Kidney epithelial cell (primary cell): ENCODE data around the gene EHD2. TPM values are rescaled to one million over a fixed set of nuclear protein-coding genes. Genes with fewer than 3 reads are reported as not detected.

Experiments used
- DNase-seq: peaks from one replicate; pipeline ENCODE4 v3.0.0-alpha.2; 2010; ENCODE audit warnings: low read depth
- H3K27me3 ChIP-seq: 2 replicates; pipeline ENCODE4 v1.6.0; 2011; ENCODE audit warnings: low read length; ENCODE audit not compliant: control insufficient read depth, insufficient read depth
- H3K36me3 ChIP-seq: 2 replicates; pipeline ENCODE4 v1.5.1; 2011; ENCODE audit warnings: low read length; ENCODE audit not compliant: control insufficient read depth, insufficient read depth
- H3K4me3 ChIP-seq: 2 replicates; pipeline ENCODE4 v1.5.1; 2011; ENCODE audit warnings: low read depth, mild to moderate bottlenecking, control low read depth, low read length
- total RNA-seq: library from RNA; depleted of rRNA; stranded (reverse); fragments of >200 nt; gene quantifications from 2 replicates; pipeline ENCODE4 v1.2.3, GENCODE V29; 2015
- TF ChIP-seq, protein P1 (sequence below): IDR thresholded peaks from 2 replicates; pipeline ENCODE4 v1.5.1; 2011; ENCODE audit warnings: mild to moderate bottlenecking, moderate library complexity, low read length, control low read depth, inconsistent platforms; ENCODE audit not compliant: insufficient read depth, poor library complexity, severe bottlenecking

EHD2 gene
- total RNA-seq, 1 donor from 2014 or later, result 32.5 TPM

DNA sequence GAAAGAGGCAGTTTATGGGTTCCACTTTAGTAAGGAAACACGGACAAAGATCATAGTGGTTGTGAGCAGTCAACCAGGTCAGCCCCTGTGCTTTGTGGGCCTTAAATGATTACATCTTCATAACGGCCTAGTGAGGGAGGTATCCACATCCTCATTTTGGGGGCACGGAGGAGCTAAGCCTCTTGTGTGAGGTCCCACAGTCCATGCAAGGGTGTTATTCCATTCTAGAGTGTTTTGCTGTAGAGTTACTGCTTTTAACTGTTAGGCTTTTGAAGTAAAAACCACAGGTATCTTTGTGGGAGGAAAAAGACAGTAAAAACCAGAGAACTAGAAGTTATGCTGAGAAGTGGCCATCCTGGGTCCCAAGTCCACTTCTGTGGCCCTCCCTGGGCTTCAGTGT, 36.1 kb downstream of the EHD2 start:
- no peaks in the 10 kb centered on the region for H3K27me3 ChIP-seq
- H3K4me3 ChIP-seq, result no peak overlapping the region
- TF ChIP-seq, protein P1, sequence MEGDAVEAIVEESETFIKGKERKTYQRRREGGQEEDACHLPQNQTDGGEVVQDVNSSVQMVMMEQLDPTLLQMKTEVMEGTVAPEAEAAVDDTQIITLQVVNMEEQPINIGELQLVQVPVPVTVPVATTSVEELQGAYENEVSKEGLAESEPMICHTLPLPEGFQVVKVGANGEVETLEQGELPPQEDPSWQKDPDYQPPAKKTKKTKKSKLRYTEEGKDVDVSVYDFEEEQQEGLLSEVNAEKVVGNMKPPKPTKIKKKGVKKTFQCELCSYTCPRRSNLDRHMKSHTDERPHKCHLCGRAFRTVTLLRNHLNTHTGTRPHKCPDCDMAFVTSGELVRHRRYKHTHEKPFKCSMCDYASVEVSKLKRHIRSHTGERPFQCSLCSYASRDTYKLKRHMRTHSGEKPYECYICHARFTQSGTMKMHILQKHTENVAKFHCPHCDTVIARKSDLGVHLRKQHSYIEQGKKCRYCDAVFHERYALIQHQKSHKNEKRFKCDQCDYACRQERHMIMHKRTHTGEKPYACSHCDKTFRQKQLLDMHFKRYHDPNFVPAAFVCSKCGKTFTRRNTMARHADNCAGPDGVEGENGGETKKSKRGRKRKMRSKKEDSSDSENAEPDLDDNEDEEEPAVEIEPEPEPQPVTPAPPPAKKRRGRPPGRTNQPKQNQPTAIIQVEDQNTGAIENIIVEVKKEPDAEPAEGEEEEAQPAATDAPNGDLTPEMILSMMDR, result no peak
- peaks cover 2% of the 10 kb centered on the region for H3K36me3 ChIP-seq
- no peak for DNase-seq

DNA sequence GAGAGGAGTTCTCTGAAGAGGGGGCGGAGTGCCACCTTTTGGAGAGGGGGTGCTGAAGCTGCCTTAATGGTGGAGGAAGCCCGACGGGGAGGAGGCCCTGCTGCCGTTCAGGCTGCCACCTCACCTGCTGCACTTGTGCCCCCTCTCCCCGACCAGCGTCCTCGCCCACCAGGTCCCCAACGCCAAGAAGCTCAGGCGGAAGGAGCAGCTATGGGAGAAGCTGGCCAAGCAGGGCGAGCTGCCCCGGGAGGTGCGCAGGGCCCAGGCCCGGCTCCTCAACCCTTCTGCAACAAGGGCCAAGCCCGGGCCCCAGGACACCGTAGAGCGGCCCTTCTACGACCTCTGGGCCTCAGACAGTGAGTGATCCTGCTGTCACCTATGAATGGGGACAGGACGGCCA, 37.5 kb downstream of the EHD2 start:
- TF ChIP-seq, protein P1, result no peak
- H3K4me3 ChIP-seq, result no peak overlapping the region
- no peak for DNase-seq
- H3K27me3 ChIP-seq, result no peaks in the 10 kb centered on the region
- peaks cover 3% of the 10 kb centered on the region for H3K36me3 ChIP-seq

DNA sequence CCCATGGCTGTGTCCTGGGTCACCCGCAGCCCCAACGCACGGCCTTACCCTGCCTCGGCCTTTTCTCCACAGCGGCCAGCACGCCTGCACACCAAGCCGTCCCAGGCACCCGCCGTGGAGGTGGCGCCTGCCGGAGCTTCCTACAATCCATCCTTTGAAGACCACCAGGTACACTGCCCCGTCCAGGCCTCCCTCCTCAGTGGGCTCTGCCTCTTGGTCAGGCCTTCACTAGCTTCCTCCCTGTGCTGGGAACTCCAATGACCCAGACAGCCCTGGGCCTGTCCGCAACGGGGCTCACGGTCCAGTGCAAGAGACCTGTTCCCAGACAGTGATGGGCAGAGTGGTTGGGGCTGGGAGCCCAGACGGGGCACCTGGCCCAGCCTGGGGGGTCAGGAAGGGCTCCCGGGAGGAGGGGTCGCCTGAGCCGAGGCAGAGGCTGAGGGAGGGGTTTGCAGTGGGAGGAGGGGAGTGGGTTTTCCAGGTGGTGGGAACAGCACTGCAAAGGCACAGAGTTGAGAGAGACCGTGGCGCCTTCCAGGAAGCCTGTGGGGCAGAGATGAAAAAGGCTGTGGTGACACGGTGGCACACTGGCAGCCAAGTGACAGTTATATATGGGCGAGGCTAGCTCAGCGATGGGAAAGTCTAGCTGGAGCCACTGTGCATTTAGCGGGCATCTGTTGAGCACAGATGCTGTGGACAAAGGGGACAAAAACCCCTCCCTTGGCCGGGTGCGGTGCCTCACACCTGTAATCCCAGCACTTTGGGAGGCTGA, 39.4 kb downstream of the EHD2 start:
- peaks cover 6% of the 10 kb centered on the region for H3K36me3 ChIP-seq
- no peak for DNase-seq
- H3K27me3 ChIP-seq, result no peaks in the 10 kb centered on the region
- TF ChIP-seq, protein P1, result no peak
- H3K4me3 ChIP-seq, result no peak overlapping the region

DNA sequence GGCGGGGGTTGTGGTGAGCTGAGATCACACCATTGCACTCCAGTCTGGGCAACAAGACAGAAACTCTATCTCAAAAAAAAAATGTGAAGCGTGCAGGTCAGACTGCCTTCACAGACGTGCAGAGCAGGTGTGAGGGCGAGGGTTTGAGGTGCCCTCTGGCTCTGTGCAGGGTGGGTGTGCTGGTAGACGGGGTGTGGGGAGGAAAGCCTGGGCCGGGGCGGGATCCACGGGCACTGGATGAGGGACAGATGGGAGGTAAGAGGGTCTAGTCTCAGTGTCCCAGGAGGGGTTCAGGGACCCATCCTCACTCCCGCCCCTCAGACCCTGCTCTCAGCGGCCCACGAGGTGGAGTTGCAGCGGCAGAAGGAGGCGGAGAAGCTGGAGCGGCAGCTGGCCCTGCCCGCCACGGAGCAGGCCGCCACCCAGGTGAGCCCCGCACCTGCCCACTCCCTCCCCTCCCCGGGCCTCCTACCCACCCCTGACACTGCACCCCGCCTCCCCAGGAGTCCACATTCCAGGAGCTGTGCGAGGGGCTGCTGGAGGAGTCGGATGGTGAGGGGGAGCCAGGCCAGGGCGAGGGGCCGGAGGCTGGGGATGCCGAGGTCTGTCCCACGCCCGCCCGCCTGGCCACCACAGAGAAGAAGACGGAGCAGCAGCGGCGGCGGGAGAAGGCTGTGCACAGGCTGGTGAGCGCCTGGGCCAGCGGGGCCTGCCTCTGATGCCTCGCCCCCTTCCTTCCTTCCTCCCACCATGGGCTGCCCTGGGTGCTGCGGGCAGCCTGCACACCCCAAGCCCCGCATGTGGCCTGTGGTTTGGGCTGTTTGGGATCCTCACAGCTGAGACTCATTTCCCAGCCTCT, 41.2 kb downstream of the EHD2 start:
- TF ChIP-seq, protein P1, result no peak
- Histone ChIP-seq H3K36me3 (peaks cover 6% of the 10 kb centered on the region), H3K27me3 (no peaks in the 10 kb centered on the region), H3K4me3 (no peak overlapping the region)
- no peak for DNase-seq

DNA sequence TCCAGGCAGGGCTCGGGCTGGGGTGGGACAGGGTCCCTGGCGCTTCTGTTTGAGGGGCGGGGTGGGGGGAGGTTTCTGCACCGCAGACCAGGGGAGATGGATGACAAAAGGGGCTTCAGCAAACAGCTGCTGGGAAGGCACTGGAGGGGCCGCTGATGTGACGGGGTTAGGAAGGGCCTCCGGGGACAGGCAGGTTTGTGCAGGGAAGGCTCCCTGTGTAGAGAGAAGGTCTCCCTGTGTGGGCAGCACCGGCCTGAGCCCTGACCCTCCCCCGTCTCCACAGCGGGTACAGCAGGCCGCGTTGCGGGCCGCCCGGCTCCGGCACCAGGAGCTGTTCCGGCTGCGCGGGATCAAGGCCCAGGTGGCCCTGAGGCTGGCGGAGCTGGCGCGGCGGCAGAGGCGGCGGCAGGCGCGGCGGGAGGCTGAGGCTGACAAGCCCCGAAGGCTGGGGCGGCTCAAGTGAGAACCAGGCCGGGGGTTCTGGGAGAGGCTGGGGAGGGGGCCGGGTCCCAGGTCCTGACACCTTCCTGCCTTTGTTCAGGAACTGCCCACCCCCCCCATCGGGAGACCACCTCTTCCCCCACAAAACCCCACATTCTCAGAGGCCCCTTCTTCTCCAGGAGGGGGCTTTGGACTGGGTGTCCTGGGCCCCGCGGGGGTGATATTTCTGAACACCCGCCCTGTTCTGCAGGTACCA, 42.0 kb downstream of the EHD2 start:
- Histone ChIP-seq H3K36me3 (peaks cover 4% of the 10 kb centered on the region), H3K4me3 (no peak overlapping the region), H3K27me3 (no peaks in the 10 kb centered on the region)
- TF ChIP-seq, protein P1, result no peak
- no peak for DNase-seq
